GM23338 (cell line): ENCODE measurements around the gene GRIK1.

Experiments used
- CREB1 ChIP-seq: fragments of 250-450 bp; sonication (Bioruptor Pico); IDR thresholded peaks from 2 replicates; pipeline ENCODE4 v1.5.0; 2020; ENCODE audit warnings: low read depth, mild to moderate bottlenecking, moderate library complexity
- CTCF ChIP-seq, 2 experiments: fragments of 200-600 bp in 1 of 2; sonication (generic) in 1 of 2; conservative IDR thresholded peaks; 2 replicates each; pipeline versions ENCODE4 v1.5.1 to v1.6.1; 2016 to 2017; ENCODE audit warnings: antibody characterized with exemption in 2 of 2, low read depth in 2 of 2, mild to moderate bottlenecking in 2 of 2, moderate library complexity in 1 of 2
- ETS1 ChIP-seq: IDR thresholded peaks from 2 replicates; pipeline ENCODE4 v1.6.1; 2016; ENCODE audit warnings: antibody characterized with exemption
- EZH2 ChIP-seq: fragments of 200-600 bp; sonication (generic); IDR thresholded peaks from one replicate; pipeline ENCODE4 v1.8.0; 2017; ENCODE audit warnings: antibody characterized with exemption, mild to moderate bottlenecking, low read depth; ENCODE audit not compliant: unreplicated experiment
- EZH2phosphoT487 ChIP-seq: fragments of 200-600 bp; sonication (generic); IDR thresholded peaks from one replicate; pipeline ENCODE4 v1.8.1; 2018; ENCODE audit warnings: antibody characterized with exemption; ENCODE audit not compliant: unreplicated experiment
- JUNB ChIP-seq: IDR thresholded peaks from one replicate; pipeline ENCODE4 v1.6.1; 2016; ENCODE audit warnings: antibody characterized with exemption; ENCODE audit not compliant: unreplicated experiment
- NANOG ChIP-seq: IDR thresholded peaks from 2 replicates; pipeline ENCODE4 v1.6.1; 2016; ENCODE audit warnings: antibody characterized with exemption, borderline replicate concordance
- POLR2AphosphoS5 ChIP-seq: IDR thresholded peaks from 2 replicates; pipeline ENCODE4 v1.6.1; 2016; ENCODE audit warnings: antibody characterized with exemption, low read depth
- REST ChIP-seq: IDR thresholded peaks from one replicate; pipeline ENCODE4 v1.6.1; 2018; ENCODE audit warnings: antibody characterized with exemption; ENCODE audit not compliant: unreplicated experiment
- STAT1 ChIP-seq: IDR thresholded peaks from one replicate; pipeline ENCODE4 v1.6.1; 2016; ENCODE audit warnings: antibody characterized with exemption; ENCODE audit not compliant: unreplicated experiment
- ZNF114 ChIP-seq: fragments of 250-450 bp; sonication (Bioruptor Pico); IDR thresholded peaks from 2 replicates; pipeline ENCODE4 v1.5.0; 2020; ENCODE audit warnings: mild to moderate bottlenecking, moderate library complexity
- ZNF331 ChIP-seq: fragments of 250-450 bp; sonication (Bioruptor Pico); IDR thresholded peaks from 2 replicates; pipeline ENCODE4 v1.5.0; 2020; ENCODE audit warnings: low read depth, mild to moderate bottlenecking, moderate library complexity
- ZNF462 ChIP-seq: fragments of 250-450 bp; sonication (Bioruptor Pico); IDR thresholded peaks from 2 replicates; pipeline ENCODE4 v1.5.0; 2020; ENCODE audit warnings: mild to moderate bottlenecking, moderate library complexity

GRCh38 chr21:29540289-29540688, 399.5 kb downstream of the GRIK1 start:
- TF ChIP-seq POLR2AphosphoS5 (no peak), EZH2 (no peak), CTCF (conservative IDR thresholded peaks at IDR 0.05; ENCODE audit: low read depth in 2 of 2) (no peak), EZH2phosphoT487 (no peak), JUNB (no peak), STAT1 (no peak), ETS1 (no peak), CREB1 (CRISPR knock-in tag) (no peak), REST (no peak), ZNF114 (no peak), NANOG (no peak), ZNF331 (CRISPR knock-in tag) (no peak), ZNF462 (CRISPR knock-in tag) (no peak)
